SK-N-SH treated with all-trans-retinoic acid at 6 μM for 48 hours (cell line): Measurements from ENCODE around the gene SLC25A39.

Experiments
- ARNTL ChIP-seq: fragments of 450-650 bp; formaldehyde crosslinking; IDR thresholded peaks from 2 replicates; pipeline ENCODE4 v1.5.0; 2020; ENCODE audit warnings: low read depth, mild to moderate bottlenecking, moderate library complexity, borderline replicate concordance
- ESRRG ChIP-seq: fragments of 250-450 bp; sonication (Bioruptor Pico); IDR thresholded peaks from 2 replicates; pipeline ENCODE4 v1.6.1; 2021; ENCODE audit warnings: mild to moderate bottlenecking
- OSR1 ChIP-seq: fragments of 250-450 bp; sonication (Bioruptor Pico); IDR thresholded peaks from 2 replicates; pipeline ENCODE4 v1.8.0; 2022; ENCODE audit warnings: moderate library complexity, mild to moderate bottlenecking, inconsistent platforms
- PPARA ChIP-seq: fragments of 250-450 bp; sonication (Bioruptor Pico); IDR thresholded peaks from 2 replicates; pipeline ENCODE4 v1.5.0; 2020; ENCODE audit warnings: mild to moderate bottlenecking, borderline replicate concordance
- SNAI2 ChIP-seq: fragments of 250-450 bp; sonication (Bioruptor Pico); IDR thresholded peaks from 2 replicates; pipeline ENCODE4 v1.5.0; 2020; ENCODE audit warnings: mild to moderate bottlenecking, moderate library complexity
- TOX ChIP-seq: fragments of 250-450 bp; sonication (Bioruptor Pico); IDR thresholded peaks from 2 replicates; pipeline ENCODE4 v1.8.0; 2021; ENCODE audit warnings: mild to moderate bottlenecking, moderate library complexity, borderline replicate concordance
- ZFP30 ChIP-seq: fragments of 450-650 bp; formaldehyde crosslinking; IDR thresholded peaks from 2 replicates; pipeline ENCODE4 v1.5.0; 2022; ENCODE audit warnings: mild to moderate bottlenecking, moderate library complexity
- ZNF70 ChIP-seq: fragments of 450-650 bp; formaldehyde crosslinking; IDR thresholded peaks from 2 replicates; pipeline ENCODE4 v1.5.0; 2020; ENCODE audit warnings: mild to moderate bottlenecking, moderate library complexity
- ZNF8 ChIP-seq: fragments of 450-650 bp; formaldehyde crosslinking; IDR thresholded peaks from 2 replicates; pipeline ENCODE4 v1.5.0; 2020; ENCODE audit warnings: mild to moderate bottlenecking, moderate library complexity
- TF ChIP-seq, protein P1 (sequence below): fragments of 250-450 bp; sonication (Bioruptor Pico); IDR thresholded peaks from 2 replicates; pipeline ENCODE4 v1.8.0; 2020; ENCODE audit warnings: mild to moderate bottlenecking, moderate library complexity, borderline replicate concordance
- TF ChIP-seq, protein P2 (sequence below): fragments of 250-450 bp; sonication (Bioruptor Pico); IDR thresholded peaks from 2 replicates; pipeline ENCODE4 v1.5.1; 2021; ENCODE audit warnings: mild to moderate bottlenecking, moderate library complexity
- TF ChIP-seq, protein P3 (sequence below): fragments of 250-450 bp; sonication (Bioruptor Pico); IDR thresholded peaks from 2 replicates; pipeline ENCODE4 v1.5.1; 2020; ENCODE audit warnings: low read depth, mild to moderate bottlenecking, moderate library complexity

DNA sequence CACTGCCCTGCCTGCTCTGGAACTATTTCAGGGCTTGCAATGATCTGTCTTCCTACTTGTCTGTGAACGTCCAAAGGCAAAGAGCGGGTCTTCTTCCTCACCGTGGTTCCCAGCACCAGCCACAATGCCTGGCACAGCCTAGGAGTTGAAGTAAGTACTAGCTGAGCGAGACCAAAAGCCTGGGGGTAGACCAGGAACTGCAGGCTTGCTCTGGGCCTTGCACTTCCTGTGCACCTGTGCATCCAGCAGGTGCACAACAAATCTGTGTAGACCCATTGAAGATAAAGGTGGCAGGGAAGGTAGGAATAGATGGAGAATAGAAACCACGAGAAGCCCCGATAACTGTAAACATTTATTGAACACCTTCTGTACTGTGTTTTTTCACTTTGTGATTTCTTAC lies 34.4 kb upstream of the SLC25A39 start:
- TF ChIP-seq ARNTL (CRISPR knock-in tag): no peak
- TF ChIP-seq, protein P1, sequence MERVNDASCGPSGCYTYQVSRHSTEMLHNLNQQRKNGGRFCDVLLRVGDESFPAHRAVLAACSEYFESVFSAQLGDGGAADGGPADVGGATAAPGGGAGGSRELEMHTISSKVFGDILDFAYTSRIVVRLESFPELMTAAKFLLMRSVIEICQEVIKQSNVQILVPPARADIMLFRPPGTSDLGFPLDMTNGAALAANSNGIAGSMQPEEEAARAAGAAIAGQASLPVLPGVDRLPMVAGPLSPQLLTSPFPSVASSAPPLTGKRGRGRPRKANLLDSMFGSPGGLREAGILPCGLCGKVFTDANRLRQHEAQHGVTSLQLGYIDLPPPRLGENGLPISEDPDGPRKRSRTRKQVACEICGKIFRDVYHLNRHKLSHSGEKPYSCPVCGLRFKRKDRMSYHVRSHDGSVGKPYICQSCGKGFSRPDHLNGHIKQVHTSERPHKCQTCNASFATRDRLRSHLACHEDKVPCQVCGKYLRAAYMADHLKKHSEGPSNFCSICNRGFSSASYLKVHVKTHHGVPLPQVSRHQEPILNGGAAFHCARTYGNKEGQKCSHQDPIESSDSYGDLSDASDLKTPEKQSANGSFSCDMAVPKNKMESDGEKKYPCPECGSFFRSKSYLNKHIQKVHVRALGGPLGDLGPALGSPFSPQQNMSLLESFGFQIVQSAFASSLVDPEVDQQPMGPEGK (CRISPR knock-in tag): no peak
- no peak for TF ChIP-seq ZFP30
- TF ChIP-seq ZNF70: no peak
- TF ChIP-seq, protein P2, sequence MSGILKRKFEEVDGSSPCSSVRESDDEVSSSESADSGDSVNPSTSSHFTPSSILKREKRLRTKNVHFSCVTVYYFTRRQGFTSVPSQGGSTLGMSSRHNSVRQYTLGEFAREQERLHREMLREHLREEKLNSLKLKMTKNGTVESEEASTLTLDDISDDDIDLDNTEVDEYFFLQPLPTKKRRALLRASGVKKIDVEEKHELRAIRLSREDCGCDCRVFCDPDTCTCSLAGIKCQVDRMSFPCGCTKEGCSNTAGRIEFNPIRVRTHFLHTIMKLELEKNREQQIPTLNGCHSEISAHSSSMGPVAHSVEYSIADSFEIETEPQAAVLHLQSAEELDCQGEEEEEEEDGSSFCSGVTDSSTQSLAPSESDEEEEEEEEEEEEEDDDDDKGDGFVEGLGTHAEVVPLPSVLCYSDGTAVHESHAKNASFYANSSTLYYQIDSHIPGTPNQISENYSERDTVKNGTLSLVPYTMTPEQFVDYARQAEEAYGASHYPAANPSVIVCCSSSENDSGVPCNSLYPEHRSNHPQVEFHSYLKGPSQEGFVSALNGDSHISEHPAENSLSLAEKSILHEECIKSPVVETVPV (CRISPR knock-in tag): no peak
- TF ChIP-seq SNAI2 (CRISPR knock-in tag): no peak
- TF ChIP-seq, protein P3, sequence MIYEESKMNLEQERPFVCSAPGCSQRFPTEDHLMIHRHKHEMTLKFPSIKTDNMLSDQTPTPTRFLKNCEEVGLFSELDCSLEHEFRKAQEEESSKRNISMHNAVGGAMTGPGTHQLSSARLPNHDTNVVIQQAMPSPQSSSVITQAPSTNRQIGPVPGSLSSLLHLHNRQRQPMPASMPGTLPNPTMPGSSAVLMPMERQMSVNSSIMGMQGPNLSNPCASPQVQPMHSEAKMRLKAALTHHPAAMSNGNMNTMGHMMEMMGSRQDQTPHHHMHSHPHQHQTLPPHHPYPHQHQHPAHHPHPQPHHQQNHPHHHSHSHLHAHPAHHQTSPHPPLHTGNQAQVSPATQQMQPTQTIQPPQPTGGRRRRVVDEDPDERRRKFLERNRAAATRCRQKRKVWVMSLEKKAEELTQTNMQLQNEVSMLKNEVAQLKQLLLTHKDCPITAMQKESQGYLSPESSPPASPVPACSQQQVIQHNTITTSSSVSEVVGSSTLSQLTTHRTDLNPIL (CRISPR knock-in tag): no peak
- no peak for TF ChIP-seq ZNF8 (CRISPR knock-in tag)
- no peak for TF ChIP-seq OSR1 (CRISPR knock-in tag)
- TF ChIP-seq PPARA (CRISPR knock-in tag): no peak
- TF ChIP-seq TOX (CRISPR knock-in tag): no peak
- no peak for TF ChIP-seq ESRRG (CRISPR knock-in tag)
